Activated CD8-positive, alpha-beta memory T cell treated with anti-CD3 and anti-CD28 coated beads, Interleukin-2, amount 10 ng/mL, durations not matched to agents 7 days and 5 days (primary cell): ENCODE data around the gene MANBA. TPM values are rescaled to one million over a fixed set of nuclear protein-coding genes. Genes with fewer than 3 reads are reported as not detected.

Experiments
- ATAC-seq: fragments of 150-1000 bp; cut with Tn5 transposase; one replicate; pipeline ENCODE4 v1.10.0; 2021; ENCODE audit warnings: moderate library complexity
- CTCF ChIA-PET: fragments of 350-600 bp; sonication (Branson Sonifier 250); formaldehyde crosslinking; loops from one replicate; lab custom pipeline; 2021; ENCODE audit warnings: antibody characterized with exemption; lab: Charles Lee
- DNase-seq: peaks from one replicate; pipeline ENCODE4 v3.0.0-alpha.2; 2020
- H3K27ac Mint-ChIP-seq: one replicate; pipeline ENCODE4 v1.8.0; 2021; ENCODE audit warnings: mild to moderate bottlenecking, mixed read lengths
- H3K27me3 Mint-ChIP-seq: one replicate; pipeline ENCODE4 v1.8.0; 2021; ENCODE audit warnings: mixed read lengths
- H3K36me3 Mint-ChIP-seq: one replicate; pipeline ENCODE4 v1.8.0; 2021; ENCODE audit warnings: mild to moderate bottlenecking, mixed read lengths
- H3K4me1 Mint-ChIP-seq: one replicate; pipeline ENCODE4 v1.8.0; 2021; ENCODE audit warnings: mixed read lengths
- H3K4me3 Mint-ChIP-seq: one replicate; pipeline ENCODE4 v1.8.0; 2021; ENCODE audit warnings: mild to moderate bottlenecking, moderate library complexity, mixed read lengths
- H3K9me3 Mint-ChIP-seq: one replicate; pipeline ENCODE4 v1.8.0; 2022; ENCODE audit warnings: low read depth, mixed read lengths
- total RNA-seq, 2 experiments: library from RNA; stranded (reverse); gene quantifications; one replicate each; pipeline ENCODE4 v1.2.3, GENCODE V29; 2021

Gene MANBA
- total RNA-seq, 2 experiments from 2014 or later, result 12.1 to 16.5 TPM

DNA sequence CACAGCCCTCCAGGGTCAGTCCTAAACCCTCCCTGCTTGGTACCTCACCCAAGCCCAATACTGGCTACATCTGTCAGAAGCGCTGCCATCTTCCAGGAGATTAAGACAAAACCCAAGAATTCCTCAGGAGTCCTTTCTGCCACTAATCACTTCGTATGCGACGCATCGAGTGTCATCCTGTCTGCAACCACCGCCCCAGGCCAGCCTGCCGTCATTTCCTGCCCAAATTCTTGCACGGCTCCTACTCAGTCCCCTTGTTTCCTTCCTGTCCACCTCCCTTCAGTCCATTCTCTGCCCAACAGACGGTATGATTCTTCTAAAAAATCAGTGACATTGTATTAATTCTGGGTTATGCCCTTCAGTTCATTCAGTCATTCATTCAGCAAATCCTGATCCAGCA is 146.0 kb downstream of the MANBA start:
- DNase-seq (peak; percentile 83), ATAC-seq (peak; percentile 65)
- Mint-ChIP-seq H3K4me3 (peak overlapping the region; percentile 81), H3K36me3 (peaks cover 69% of the 10 kb centered on the region), H3K4me1 (peaks cover 74% of the 10 kb centered on the region), H3K27ac (peak overlapping the region; percentile 94), H3K27me3 (no peaks in the 10 kb centered on the region), H3K9me3 (no peaks in the 10 kb centered on the region)
- CTCF ChIA-PET, result interaction anchor here (1.0 to 2.8 kb wide), 3 partner anchors 18 to 477 kb away, joined by 3 to 7 read pairs (median 4); no protein-coding TSS in a partner anchor

DNA sequence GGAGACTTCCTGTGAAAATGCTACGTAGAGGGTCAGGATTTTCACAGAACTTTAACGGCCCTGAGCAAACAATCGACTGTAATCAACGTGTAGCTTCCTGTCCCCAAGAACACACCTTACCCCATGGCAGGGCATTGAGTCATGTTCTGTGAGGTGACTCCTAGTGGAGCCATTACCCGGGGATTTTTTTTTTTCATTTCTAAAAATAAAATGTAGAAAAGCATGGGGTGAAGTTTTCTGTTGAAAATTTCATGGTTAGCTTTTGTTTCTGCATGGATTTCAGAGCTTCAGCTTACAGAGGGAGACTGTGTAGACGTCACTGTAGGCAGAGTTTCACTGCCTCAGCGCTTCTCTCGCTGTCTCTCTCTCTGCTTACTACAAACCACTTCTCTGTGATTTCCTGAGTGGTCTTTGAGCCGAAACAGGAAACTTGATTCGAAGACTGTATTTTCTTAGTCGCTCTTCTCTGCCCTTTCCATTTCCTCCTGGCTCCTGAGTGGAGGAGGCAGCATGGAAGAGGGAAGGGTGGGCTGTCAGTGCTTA is 147.9 kb downstream of the MANBA start:
- Mint-ChIP-seq H3K4me3 (peak overlapping the region; percentile 81), H3K9me3 (no peaks in the 10 kb centered on the region), H3K27me3 (no peaks in the 10 kb centered on the region), H3K4me1 (peaks cover 81% of the 10 kb centered on the region), H3K36me3 (peaks cover 84% of the 10 kb centered on the region), H3K27ac (peak overlapping the region; percentile 94)
- CTCF ChIA-PET, result interaction anchor here (1.0 to 3.5 kb wide), 12 partner anchors 8 to 476 kb away, joined by 3 to 15 read pairs (median 4); partner anchors contain the start of gene MANBA
- peak; percentile 77 for ATAC-seq
- peak; percentile 75 for DNase-seq

DNA sequence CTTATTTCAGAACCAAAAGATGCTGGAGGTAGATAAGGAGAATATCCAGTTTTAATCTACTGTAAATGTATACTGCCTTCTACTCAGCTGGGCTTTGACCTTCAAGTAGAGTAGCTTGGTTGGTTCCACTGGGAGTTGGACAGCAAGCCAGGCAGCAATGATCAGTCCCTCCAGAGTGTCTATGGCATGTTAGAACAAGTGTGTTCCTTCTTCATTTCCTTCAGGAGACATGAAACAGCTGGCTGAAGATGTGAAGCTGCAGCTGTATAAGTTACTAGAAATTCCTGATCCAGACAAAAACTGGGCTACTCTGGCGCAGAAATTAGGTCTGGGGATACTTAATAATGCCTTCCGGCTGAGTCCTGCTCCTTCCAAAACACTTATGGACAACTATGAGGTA is 148.6 kb downstream of the MANBA start:
- peaks cover 88% of the 10 kb centered on the region for H3K36me3 Mint-ChIP-seq

GRCh38 chr4:102610476-102610875 is 150.3 kb downstream of the MANBA start:
- CTCF ChIA-PET, result interaction anchor here (1.1 to 3.6 kb wide), 6 partner anchors 11 to 32 kb away, joined by 3 to 21 read pairs (median 6); no protein-coding TSS in a partner anchor
- DNase-seq, result no peak

More for the DNA sequence above, 148.6 kb downstream of the MANBA start:
- Mint-ChIP-seq H3K4me1 (peaks cover 82% of the 10 kb centered on the region), H3K9me3 (no peaks in the 10 kb centered on the region), H3K27me3 (no peaks in the 10 kb centered on the region), H3K4me3 (peak overlapping the region; percentile 81), H3K27ac (peak overlapping the region; percentile 94)
- ATAC-seq (no peak), DNase-seq (no peak)
- CTCF ChIA-PET, result interaction anchor here (1.0 to 3.6 kb wide), 11 partner anchors 8 to 477 kb away, joined by 3 to 21 read pairs (median 5); partner anchors contain the start of gene MANBA

DNA sequence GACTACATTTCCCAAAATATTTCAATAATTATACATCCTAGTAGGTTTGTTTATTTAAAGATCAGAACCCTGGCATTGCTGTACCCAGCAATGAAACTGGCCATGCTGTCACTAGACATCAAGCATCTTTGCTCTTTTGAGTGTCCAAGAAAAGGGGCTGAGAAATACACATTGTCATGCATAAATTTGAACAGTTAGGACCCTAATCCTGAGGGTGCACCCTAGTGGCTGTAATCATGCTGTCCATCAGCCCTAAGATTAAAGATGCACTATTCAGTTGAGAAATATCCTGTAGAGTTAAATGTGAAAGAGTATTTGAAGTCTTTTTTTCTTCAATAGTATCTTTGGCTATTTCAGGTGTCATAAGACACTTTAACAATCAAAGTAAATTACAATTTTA is 150.8 kb downstream of the MANBA start:
- no peak for DNase-seq
- Mint-ChIP-seq H3K36me3 (peaks cover 88% of the 10 kb centered on the region), H3K27ac (peak overlapping the region; percentile 33), H3K4me3 (no peak overlapping the region), H3K4me1 (peaks cover 85% of the 10 kb centered on the region), H3K27me3 (no peaks in the 10 kb centered on the region), H3K9me3 (no peaks in the 10 kb centered on the region)
- no peak for ATAC-seq
- CTCF ChIA-PET, result interaction anchor here (0.8 to 3.6 kb wide), 7 partner anchors 11 to 110 kb away, joined by 3 to 21 read pairs (median 4); no protein-coding TSS in a partner anchor

More at GRCh38 chr4:102610476-102610875, 150.3 kb downstream of the MANBA start:
- no peaks in the 10 kb centered on the region for H3K27me3 Mint-ChIP-seq
- no peaks in the 10 kb centered on the region for H3K9me3 Mint-ChIP-seq
- peaks cover 87% of the 10 kb centered on the region for H3K36me3 Mint-ChIP-seq
- no peak overlapping the region for H3K4me3 Mint-ChIP-seq
- no peak for ATAC-seq
- peaks cover 84% of the 10 kb centered on the region for H3K4me1 Mint-ChIP-seq
- peak overlapping the region; percentile 47 for H3K27ac Mint-ChIP-seq

DNA sequence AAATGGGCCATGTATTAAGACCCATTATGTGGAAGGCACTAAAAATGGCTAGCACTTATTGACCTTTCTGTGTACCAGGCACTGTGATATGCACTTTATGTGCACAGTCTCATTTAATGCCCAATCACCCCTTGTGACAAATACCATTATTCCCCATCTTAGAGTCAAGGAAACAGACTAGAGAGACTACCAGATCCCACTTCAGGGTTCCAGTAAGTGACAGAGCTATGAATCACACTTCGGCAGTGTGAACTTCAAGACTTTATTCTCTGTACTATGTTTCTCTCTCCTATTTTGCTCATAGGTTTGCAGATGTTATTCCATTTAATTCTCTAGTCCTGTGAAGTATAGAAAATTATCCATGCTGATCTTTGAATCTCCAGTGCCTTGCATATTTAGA is 152.6 kb downstream of the MANBA start:
- DNase-seq (no peak), ATAC-seq (no peak)
- H3K27me3 Mint-ChIP-seq, result no peaks in the 10 kb centered on the region
- CTCF ChIA-PET, result interaction anchor here (1.2 to 1.7 kb wide), 2 partner anchors 29 to 492 kb away, joined by 3 to 6 read pairs; partner anchors contain the start of gene BDH2
- H3K4me1 Mint-ChIP-seq, result peaks cover 80% of the 10 kb centered on the region
- H3K4me3 Mint-ChIP-seq, result no peak overlapping the region
- peaks cover 2% of the 10 kb centered on the region for H3K9me3 Mint-ChIP-seq
- peak overlapping the region; percentile 29 for H3K27ac Mint-ChIP-seq
- H3K36me3 Mint-ChIP-seq, result peaks cover 86% of the 10 kb centered on the region

DNA sequence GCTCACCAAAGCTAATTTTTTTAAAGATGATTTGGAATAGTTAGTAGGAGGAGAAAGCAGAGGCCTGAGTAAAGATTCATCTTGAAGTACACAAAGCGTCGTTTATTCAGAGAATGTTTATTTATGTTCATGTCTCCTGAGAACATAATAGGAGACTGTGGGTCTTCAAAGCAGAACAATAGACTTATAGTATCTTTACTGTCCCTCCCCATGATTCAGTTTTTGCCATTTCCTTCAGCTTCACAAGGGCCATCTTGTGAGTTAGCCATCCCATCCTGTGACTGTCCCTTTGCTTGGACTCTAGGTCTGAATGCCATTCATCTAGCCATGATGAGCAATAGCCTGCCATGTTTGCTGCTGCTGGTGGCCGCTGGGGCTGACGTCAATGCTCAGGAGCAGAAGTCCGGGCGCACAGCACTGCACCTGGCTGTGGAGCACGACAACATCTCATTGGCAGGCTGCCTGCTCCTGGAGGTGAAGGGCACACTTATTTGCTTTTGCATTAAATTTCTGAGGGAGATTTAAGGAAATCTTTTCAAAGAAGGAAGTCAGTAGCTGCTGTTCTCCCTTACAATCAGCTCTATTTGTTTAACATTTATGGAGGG is 153.8 kb downstream of the MANBA start:
- DNase-seq, result no peak
- no peaks in the 10 kb centered on the region for H3K27me3 Mint-ChIP-seq
- no peak for ATAC-seq
- CTCF ChIA-PET, result interaction anchor here (1.0 to 1.3 kb wide), 2 partner anchors 14 to 22 kb away, joined by 3 to 4 read pairs; no protein-coding TSS in a partner anchor
- H3K4me3 Mint-ChIP-seq, result no peak overlapping the region
- no peak overlapping the region for H3K27ac Mint-ChIP-seq
- H3K4me1 Mint-ChIP-seq, result peaks cover 69% of the 10 kb centered on the region
- peaks cover 5% of the 10 kb centered on the region for H3K9me3 Mint-ChIP-seq
- H3K36me3 Mint-ChIP-seq, result peaks cover 83% of the 10 kb centered on the region

DNA sequence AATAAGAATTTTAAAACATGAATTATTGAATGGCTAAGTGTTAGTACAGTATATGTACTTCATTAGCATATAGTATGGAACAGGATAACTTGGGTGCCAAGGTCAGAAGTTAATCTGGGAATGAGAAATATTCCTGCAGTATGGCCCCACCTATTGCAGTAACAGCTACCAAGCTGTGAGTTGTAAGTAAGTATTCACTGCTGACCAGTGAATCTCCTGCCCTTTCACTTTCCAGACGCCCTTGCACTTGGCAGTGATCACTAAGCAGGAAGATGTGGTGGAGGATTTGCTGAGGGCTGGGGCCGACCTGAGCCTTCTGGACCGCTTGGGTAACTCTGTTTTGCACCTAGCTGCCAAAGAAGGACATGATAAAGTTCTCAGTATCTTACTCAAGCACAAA is 154.5 kb downstream of the MANBA start:
- no peak overlapping the region for H3K4me3 Mint-ChIP-seq

DNA sequence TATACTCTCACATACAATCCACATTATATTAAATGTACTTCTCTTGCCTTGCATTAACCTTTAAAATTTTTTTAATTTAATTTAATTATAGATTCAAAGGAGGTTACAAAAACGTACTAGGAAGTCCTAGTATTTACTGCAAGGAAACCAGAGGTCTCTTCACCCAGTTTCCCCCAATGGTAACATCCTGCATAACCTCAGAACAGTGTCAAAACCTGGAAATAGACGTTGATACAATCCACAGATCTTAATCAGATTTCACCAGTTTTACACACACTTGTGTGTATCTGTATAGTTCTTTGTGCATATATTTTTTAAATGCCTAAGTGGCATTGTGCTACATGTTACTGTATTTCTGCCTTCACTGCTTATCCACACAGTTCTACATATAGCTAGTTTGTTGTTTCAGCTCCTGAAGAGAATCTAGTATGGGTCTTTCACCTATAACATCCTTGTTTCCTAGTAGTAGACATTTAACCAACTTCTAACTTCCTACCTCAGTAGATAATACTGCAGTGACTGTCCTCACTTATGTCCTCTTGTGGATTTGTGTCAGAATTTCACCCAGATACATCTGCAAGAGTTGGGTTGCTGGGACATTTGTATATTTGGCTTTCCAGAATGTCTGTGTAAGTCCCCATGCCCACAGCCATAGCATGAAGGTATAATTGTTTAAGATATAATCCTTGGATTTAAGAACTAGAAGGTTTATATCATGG is 156.4 kb downstream of the MANBA start:
- H3K4me3 Mint-ChIP-seq, result no peak overlapping the region
- ATAC-seq (peak; percentile 80), DNase-seq (no peak)
- no peaks in the 10 kb centered on the region for H3K27me3 Mint-ChIP-seq
- peaks cover 5% of the 10 kb centered on the region for H3K9me3 Mint-ChIP-seq
- H3K4me1 Mint-ChIP-seq, result peaks cover 61% of the 10 kb centered on the region
- H3K36me3 Mint-ChIP-seq, result peaks cover 84% of the 10 kb centered on the region
- peak overlapping the region; percentile 65 for H3K27ac Mint-ChIP-seq
- CTCF ChIA-PET, result interaction anchor here (0.8 to 1.3 kb wide), 4 partner anchors 9 to 103 kb away, joined by 3 to 5 read pairs (median 4); partner anchors contain the start of gene NFKB1

More for the DNA sequence above, 154.5 kb downstream of the MANBA start:
- CTCF ChIA-PET, result interaction anchor here (1.0 to 1.3 kb wide), 2 partner anchors 13 to 21 kb away, joined by 3 to 4 read pairs; no protein-coding TSS in a partner anchor
- H3K36me3 Mint-ChIP-seq, result peaks cover 82% of the 10 kb centered on the region
- no peak for ATAC-seq
- no peak overlapping the region for H3K27ac Mint-ChIP-seq
- H3K9me3 Mint-ChIP-seq, result peaks cover 5% of the 10 kb centered on the region
- DNase-seq, result no peak
- H3K27me3 Mint-ChIP-seq, result no peaks in the 10 kb centered on the region
- H3K4me1 Mint-ChIP-seq, result peaks cover 63% of the 10 kb centered on the region

- H3K27ac Mint-ChIP-seq, result no peak overlapping the region
- H3K36me3 Mint-ChIP-seq, result peaks cover 80% of the 10 kb centered on the region
- peaks cover 5% of the 10 kb centered on the region for H3K9me3 Mint-ChIP-seq
- DNase-seq (no peak), ATAC-seq (no peak)
- no peak overlapping the region for H3K4me3 Mint-ChIP-seq
- peaks cover 67% of the 10 kb centered on the region for H3K4me1 Mint-ChIP-seq
- H3K27me3 Mint-ChIP-seq, result no peaks in the 10 kb centered on the region
- CTCF ChIA-PET, result no interaction called here
These were observed 159.1 kb downstream of the MANBA start for GRCh38 chr4:102601586-102602227.

- no peak for ATAC-seq
- Mint-ChIP-seq H3K9me3 (peaks cover 5% of the 10 kb centered on the region), H3K27ac (peak overlapping the region; percentile 2), H3K4me3 (no peak overlapping the region), H3K36me3 (peaks cover 84% of the 10 kb centered on the region), H3K4me1 (peaks cover 70% of the 10 kb centered on the region), H3K27me3 (no peaks in the 10 kb centered on the region)
- DNase-seq, result no peak
- CTCF ChIA-PET, result interaction anchor here (2.8 kb wide), 1 partner anchor 10 kb away, joined by 21 read pairs; no protein-coding TSS in a partner anchor
These were observed 160.1 kb downstream of the MANBA start for GRCh38 chr4:102600689-102601088.

- ATAC-seq, result no peak
- CTCF ChIA-PET, result interaction anchor here (1.0 to 2.8 kb wide), 3 partner anchors 10 to 21 kb away, joined by 3 to 21 read pairs (median 6); no protein-coding TSS in a partner anchor
- H3K27ac Mint-ChIP-seq, result no peak overlapping the region
- peaks cover 83% of the 10 kb centered on the region for H3K36me3 Mint-ChIP-seq
- no peak overlapping the region for H3K4me3 Mint-ChIP-seq
- peaks cover 5% of the 10 kb centered on the region for H3K9me3 Mint-ChIP-seq
- peaks cover 66% of the 10 kb centered on the region for H3K4me1 Mint-ChIP-seq
- DNase-seq, result no peak
- H3K27me3 Mint-ChIP-seq, result no peaks in the 10 kb centered on the region
These were observed 160.9 kb downstream of the MANBA start for GRCh38 chr4:102599886-102600285.
